Measurements from ENCODE around the gene PREPL. TPM values are rescaled to one million over a fixed set of nuclear protein-coding genes. Genes with fewer than 3 reads are reported as not detected.

The PREPL gene
- polyA plus RNA-seq, 3 donors = 2.6 to 10.8 (median 8.0) TPM

DNA sequence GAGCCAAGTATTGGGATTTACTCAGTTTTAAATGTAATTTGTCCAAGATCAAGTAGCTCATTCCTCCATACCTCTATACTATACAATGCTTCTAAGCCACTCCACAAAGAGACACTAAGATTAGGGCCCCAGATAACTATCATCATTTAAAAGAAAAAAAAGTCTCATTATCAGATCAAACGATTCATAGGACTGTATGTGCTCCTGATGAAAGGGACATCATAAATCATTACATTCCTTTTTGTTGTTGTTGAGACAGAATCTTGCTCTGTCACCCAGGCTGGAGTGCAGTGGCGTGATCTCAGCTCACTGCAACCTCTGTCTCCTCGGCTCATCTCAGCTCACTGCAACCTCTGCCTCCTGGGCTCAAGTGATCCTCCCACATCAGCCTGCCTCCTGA is 88.2 kb downstream of the PREPL start:
- H3K4me3 ChIP-seq (replicated peaks in 1 of 3; ENCODE audit: low read depth in 2 of 3, low read length in 3 of 3) = no peak overlapping the region
- no peak overlapping the region for H3K4me2 ChIP-seq (replicated peaks; ENCODE audit: extremely low read depth, low read length, poor library complexity, severe bottlenecking)
- H2AFZ ChIP-seq (ENCODE audit: insufficient read depth, low read depth, low read length, poor library complexity, severe bottlenecking) = no peak overlapping the region
- no peaks in the 10 kb centered on the region for H3K36me3 Mint-ChIP-seq
- H3K4me1 Mint-ChIP-seq = no peaks in the 10 kb centered on the region
- WGBS (ENCODE audit: insufficient coverage) = 100% methylated on average over 2 of the region's 3 CpGs
- H3K4me1 ChIP-seq (ENCODE audit: control insufficient read depth in 1 of 2, insufficient read depth in 2 of 2, low read length in 2 of 2) = no peaks in the 10 kb centered on the region
- no peak overlapping the region for H3K27ac ChIP-seq (ENCODE audit: low read depth in 1 of 2, low read length in 2 of 2)
- no peak overlapping the region for H3K27ac Mint-ChIP-seq
- no peaks in the 10 kb centered on the region for H3K27me3 Mint-ChIP-seq (ENCODE audit: low read depth in 3 of 3)
- no peak for TF ChIP-seq CTCF (IDR thresholded peaks at IDR 0.05)
- no peak overlapping the region for H3K4me3 Mint-ChIP-seq
- no peaks in the 10 kb centered on the region for H4K20me1 ChIP-seq (ENCODE audit: insufficient read depth, low read length)
- H3K9ac ChIP-seq (ENCODE audit: insufficient read depth, low read length, poor library complexity, severe bottlenecking) = no peak overlapping the region
- intact Hi-C loops (cut with micrococcal nuclease) = no loop called here
- DNase-seq = no peak
- H3K27me3 ChIP-seq (ENCODE audit: control insufficient read depth in 2 of 2, insufficient read depth in 2 of 2, low read length in 2 of 2) = no peaks in the 10 kb centered on the region
- H3K9me3 Mint-ChIP-seq = peaks cover 0 to 6% (median 3%) of the 10 kb centered on the region in 7 donors
- no peaks in the 10 kb centered on the region for H3K36me3 ChIP-seq (replicated peaks in 1 of 2; ENCODE audit: control insufficient read depth in 1 of 2, insufficient read depth in 2 of 2, low read length in 2 of 2)
- no peaks in the 10 kb centered on the region for H3K79me2 ChIP-seq (ENCODE audit: insufficient read depth, low read length)
- peaks cover 0 to 4% of the 10 kb centered on the region in 2 donors for H3K9me3 ChIP-seq (replicated peaks in 1 of 2; ENCODE audit: control insufficient read depth in 1 of 2, insufficient read depth in 1 of 2, low read length in 2 of 2)

GRCh38 chr2:44271296-44271695 is 90.0 kb downstream of the PREPL start:
- Mint-ChIP-seq H3K27me3 (ENCODE audit: low read depth in 3 of 3) (peaks cover 0 to 1% (median 0%) of the 10 kb centered on the region in 3 donors), H3K36me3 (no peaks in the 10 kb centered on the region)
- DNase-seq = no peak

More at GRCh38 chr2:44271296-44271695, 90.0 kb downstream of the PREPL start:
- no peak overlapping the region for H3K27ac ChIP-seq (ENCODE audit: low read depth in 1 of 2, low read length in 2 of 2)
- H3K9me3 ChIP-seq (replicated peaks in 1 of 2; ENCODE audit: control insufficient read depth in 1 of 2, insufficient read depth in 1 of 2, low read length in 2 of 2) = peaks cover 0 to 4% of the 10 kb centered on the region in 2 donors
- Mint-ChIP-seq H3K9me3 (peaks cover 0 to 6% (median 3%) of the 10 kb centered on the region in 7 donors), H3K4me3 (no peak overlapping the region), H3K27ac (no peak overlapping the region), H3K4me1 (no peaks in the 10 kb centered on the region)
- intact Hi-C loops (cut with micrococcal nuclease) = no loop called here
- 93% methylated on average over 6 of the region's 7 CpGs for WGBS (ENCODE audit: insufficient coverage)
- H3K9ac ChIP-seq (ENCODE audit: insufficient read depth, low read length, poor library complexity, severe bottlenecking) = no peak overlapping the region
- H3K4me2 ChIP-seq (replicated peaks; ENCODE audit: extremely low read depth, low read length, poor library complexity, severe bottlenecking) = no peak overlapping the region
- H3K4me3 ChIP-seq (replicated peaks in 1 of 3; ENCODE audit: low read depth in 2 of 3, low read length in 3 of 3) = no peak overlapping the region
- no peaks in the 10 kb centered on the region for H3K27me3 ChIP-seq (ENCODE audit: control insufficient read depth in 2 of 2, insufficient read depth in 2 of 2, low read length in 2 of 2)
- no peak for TF ChIP-seq CTCF (IDR thresholded peaks at IDR 0.05)
- H3K79me2 ChIP-seq (ENCODE audit: insufficient read depth, low read length) = no peaks in the 10 kb centered on the region
- H2AFZ ChIP-seq (ENCODE audit: insufficient read depth, low read depth, low read length, poor library complexity, severe bottlenecking) = no peak overlapping the region
- no peaks in the 10 kb centered on the region for H3K36me3 ChIP-seq (replicated peaks in 1 of 2; ENCODE audit: control insufficient read depth in 1 of 2, insufficient read depth in 2 of 2, low read length in 2 of 2)
- no peaks in the 10 kb centered on the region for H3K4me1 ChIP-seq (ENCODE audit: control insufficient read depth in 1 of 2, insufficient read depth in 2 of 2, low read length in 2 of 2)
- no peaks in the 10 kb centered on the region for H4K20me1 ChIP-seq (ENCODE audit: insufficient read depth, low read length)

Measured in CD14-positive monocyte (primary cell).